Endodermal cell (in vitro differentiated cells): ENCODE results near the gene PTPN1. TPM values are rescaled to one million over a fixed set of nuclear protein-coding genes. Genes with fewer than 3 reads are reported as not detected.
"Not testable (repeated sequence)": the region's sequence is repeated elsewhere in the genome, so short reads cannot be mapped to it uniquely, and the experiment has no call there.

Experiments used
- DNase-seq: peaks from one replicate; pipeline ENCODE4 v3.0.0-alpha.2; 2017
- H3K27ac ChIP-seq: 2 replicates; pipeline ENCODE4 v1.5.1; 2013; ENCODE audit warnings: mild to moderate bottlenecking, low read depth, low read length, moderate library complexity
- H3K27me3 ChIP-seq: 2 replicates; pipeline ENCODE4 v1.6.1; 2013; ENCODE audit warnings: mild to moderate bottlenecking, low read length, moderate library complexity; ENCODE audit not compliant: insufficient read depth, control insufficient read depth, poor library complexity, severe bottlenecking
- H3K36me3 ChIP-seq: 2 replicates; pipeline ENCODE4 v1.7.0; 2013; ENCODE audit warnings: mild to moderate bottlenecking, low read length, moderate library complexity; ENCODE audit not compliant: control insufficient read depth, insufficient read depth
- H3K4me1 ChIP-seq: one replicate; pipeline ENCODE4 v1.7.0; 2013; ENCODE audit warnings: low read length; ENCODE audit not compliant: control insufficient read depth, insufficient read depth
- H3K4me3 ChIP-seq: 2 replicates; pipeline ENCODE4 v1.5.1; 2013; ENCODE audit warnings: mild to moderate bottlenecking, low read length, moderate library complexity
- H3K9ac ChIP-seq: 2 replicates; pipeline ENCODE4 v1.6.1; 2013; ENCODE audit warnings: mild to moderate bottlenecking, low read length, moderate library complexity; ENCODE audit not compliant: poor library complexity, severe bottlenecking; ENCODE audit errors: extremely low read depth
- H3K9me3 ChIP-seq: 2 replicates; pipeline ENCODE4 v1.6.1; 2013; ENCODE audit warnings: mild to moderate bottlenecking, low read length, moderate library complexity; ENCODE audit not compliant: control insufficient read depth
- H3K27ac Mint-ChIP-seq: 2 replicates; pipeline ENCODE4 v1.8.0; 2020; ENCODE audit warnings: mixed read lengths
- H3K27me3 Mint-ChIP-seq: 2 replicates; pipeline ENCODE4 v1.8.0; 2021; ENCODE audit warnings: mild to moderate bottlenecking, mixed read lengths; ENCODE audit not compliant: insufficient read depth
- H3K36me3 Mint-ChIP-seq: 2 replicates; pipeline ENCODE4 v1.8.0; 2020; ENCODE audit warnings: low read depth, mixed read lengths
- H3K4me1 Mint-ChIP-seq: 2 replicates; pipeline ENCODE4 v1.8.0; 2020; ENCODE audit warnings: mixed read lengths
- H3K4me3 Mint-ChIP-seq: 2 replicates; pipeline ENCODE4 v1.8.0; 2020; ENCODE audit warnings: mild to moderate bottlenecking, moderate library complexity, mixed read lengths
- H3K9me3 Mint-ChIP-seq: 2 replicates; pipeline ENCODE4 v1.8.0; 2020; ENCODE audit warnings: mild to moderate bottlenecking, mixed read lengths
- whole genome bisulfite sequencing, 2 experiments: methylation state at CpG; one replicate each; pipeline versions ENCODE4 v1.1.5 to v1.1.7; 2013; ENCODE audit warnings: missing lambda C conversion rate in 2 of 2, mixed read lengths in 1 of 2; ENCODE audit not compliant: insufficient coverage in 1 of 2, insufficient read length in 1 of 2; 5-methylcytosine and 5-hydroxymethylcytosine counted together
- total RNA-seq, 2 donors: library from RNA; stranded (reverse); fragmentation: NEBNext Ultra II Directional in 1 of 2; extraction: Animal tissue kit (Norgen Biotek cat#: 25700) in 1 of 2; gene quantifications; 2 replicates in 1 of 2; 3 replicates in 1 of 2; pipeline ENCODE4 v1.2.1, GENCODE V29; 2021
- TF ChIP-seq, protein P1 (sequence below): fragments of 200-600 bp; sonication (generic); conservative IDR thresholded peaks from 2 replicates; pipeline ENCODE4 v1.5.0; 2021; ENCODE audit warnings: antibody characterized with exemption, mild to moderate bottlenecking

Gene PTPN1
- total RNA-seq, 2 donors from 2014 or later = 25.4 to 28.7 TPM

DNA sequence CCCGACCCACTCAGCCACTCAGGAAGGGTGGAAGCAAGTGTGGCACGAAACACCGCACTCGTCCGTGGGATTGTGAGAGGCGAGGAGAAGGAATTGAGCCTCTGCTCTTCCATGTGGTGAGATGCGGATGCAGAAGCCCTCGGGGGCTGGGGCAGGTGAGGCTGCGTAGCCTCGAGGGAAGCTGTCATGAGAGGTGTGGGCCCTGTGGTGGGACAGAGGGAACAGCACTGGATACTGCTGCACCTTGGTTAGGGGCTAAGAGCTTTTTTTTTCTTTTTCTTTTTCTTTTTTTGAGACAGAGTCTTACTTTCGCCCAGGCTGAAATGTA lies 86.5 kb downstream of the PTPN1 start:
- Histone ChIP-seq H3K4me1 (no peaks in the 10 kb centered on the region), H3K9ac (no peak overlapping the region), H3K36me3 (no peaks in the 10 kb centered on the region), H3K9me3 (no peaks in the 10 kb centered on the region), H3K27me3 (no peaks in the 10 kb centered on the region), H3K27ac (no peak overlapping the region), H3K4me3 (no peak overlapping the region)
- H3K36me3 Mint-ChIP-seq = no peaks in the 10 kb centered on the region
- H3K27ac Mint-ChIP-seq = no peak overlapping the region
- DNase-seq = no peak
- no peak overlapping the region for H3K4me3 Mint-ChIP-seq
- peaks cover 4% of the 10 kb centered on the region for H3K4me1 Mint-ChIP-seq
- H3K9me3 Mint-ChIP-seq = peaks cover 1% of the 10 kb centered on the region
- H3K27me3 Mint-ChIP-seq = peaks cover 4% of the 10 kb centered on the region
- 91 to 99% methylated on average over 7 to 11 of the region's 11 CpGs for WGBS, 2 experiments
- TF ChIP-seq, protein P1, sequence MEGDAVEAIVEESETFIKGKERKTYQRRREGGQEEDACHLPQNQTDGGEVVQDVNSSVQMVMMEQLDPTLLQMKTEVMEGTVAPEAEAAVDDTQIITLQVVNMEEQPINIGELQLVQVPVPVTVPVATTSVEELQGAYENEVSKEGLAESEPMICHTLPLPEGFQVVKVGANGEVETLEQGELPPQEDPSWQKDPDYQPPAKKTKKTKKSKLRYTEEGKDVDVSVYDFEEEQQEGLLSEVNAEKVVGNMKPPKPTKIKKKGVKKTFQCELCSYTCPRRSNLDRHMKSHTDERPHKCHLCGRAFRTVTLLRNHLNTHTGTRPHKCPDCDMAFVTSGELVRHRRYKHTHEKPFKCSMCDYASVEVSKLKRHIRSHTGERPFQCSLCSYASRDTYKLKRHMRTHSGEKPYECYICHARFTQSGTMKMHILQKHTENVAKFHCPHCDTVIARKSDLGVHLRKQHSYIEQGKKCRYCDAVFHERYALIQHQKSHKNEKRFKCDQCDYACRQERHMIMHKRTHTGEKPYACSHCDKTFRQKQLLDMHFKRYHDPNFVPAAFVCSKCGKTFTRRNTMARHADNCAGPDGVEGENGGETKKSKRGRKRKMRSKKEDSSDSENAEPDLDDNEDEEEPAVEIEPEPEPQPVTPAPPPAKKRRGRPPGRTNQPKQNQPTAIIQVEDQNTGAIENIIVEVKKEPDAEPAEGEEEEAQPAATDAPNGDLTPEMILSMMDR = no peak

DNA sequence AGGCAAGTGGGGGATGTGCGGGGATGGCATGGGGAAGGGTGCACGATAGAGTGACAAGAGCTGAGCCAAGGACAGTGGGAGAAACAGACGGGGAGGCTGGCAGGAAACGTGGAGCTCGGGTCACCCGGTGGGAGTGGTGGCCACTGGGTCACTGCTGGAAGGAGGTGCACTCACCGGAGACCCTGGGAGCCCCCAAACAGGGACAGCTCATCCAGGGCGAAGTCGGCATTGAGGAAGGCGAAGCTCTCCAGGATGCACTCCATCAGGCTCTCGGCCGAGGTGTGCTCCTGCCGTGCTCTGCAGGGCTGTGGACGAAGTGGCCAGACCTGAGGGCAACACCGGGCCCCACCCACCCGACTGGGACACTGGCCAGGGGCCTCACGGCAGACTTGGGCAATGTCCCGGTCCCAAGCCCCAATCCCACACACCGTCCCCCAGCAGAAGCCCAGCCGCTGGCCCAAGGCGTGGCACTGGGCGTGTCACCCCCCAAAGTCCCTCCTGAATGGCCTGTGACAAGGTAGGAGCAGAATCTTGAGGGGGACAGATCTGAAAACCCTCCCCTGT lies 87.3 kb downstream of the PTPN1 start:
- Histone ChIP-seq H3K27ac (no peak overlapping the region), H3K9me3 (no peaks in the 10 kb centered on the region), H3K27me3 (no peaks in the 10 kb centered on the region), H3K4me1 (no peaks in the 10 kb centered on the region), H3K4me3 (no peak overlapping the region), H3K36me3 (no peaks in the 10 kb centered on the region), H3K9ac (no peak overlapping the region)
- peaks cover 4% of the 10 kb centered on the region for H3K4me1 Mint-ChIP-seq
- H3K27ac Mint-ChIP-seq = no peak overlapping the region
- DNase-seq = no peak
- no peaks in the 10 kb centered on the region for H3K36me3 Mint-ChIP-seq
- 92 to 94% methylated on average over 19 to 22 of the region's 22 CpGs for whole genome bisulfite sequencing, 2 experiments
- no peak overlapping the region for H3K4me3 Mint-ChIP-seq
- H3K9me3 Mint-ChIP-seq = peaks cover 1% of the 10 kb centered on the region
- peaks cover 4% of the 10 kb centered on the region for H3K27me3 Mint-ChIP-seq
- TF ChIP-seq, protein P1 = no peak

DNA sequence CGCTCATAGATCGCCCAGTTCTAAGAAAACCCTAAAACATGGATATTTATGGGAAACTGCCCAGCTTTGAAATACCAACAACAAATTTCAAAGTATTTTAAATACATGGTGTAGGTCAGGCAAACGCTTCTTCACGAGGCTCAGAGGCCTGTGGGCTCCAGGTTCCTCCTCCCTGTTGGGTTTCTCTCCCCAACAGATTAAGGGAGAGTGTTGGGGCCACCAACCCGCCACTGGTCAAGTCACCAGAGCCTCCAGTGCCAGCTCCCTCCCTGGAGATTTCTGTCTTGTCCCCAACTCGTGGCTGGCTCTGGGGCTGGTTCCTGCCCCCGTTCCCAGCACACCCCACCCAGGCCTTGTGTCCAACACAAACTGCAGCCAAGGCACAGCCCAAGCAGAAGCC lies 87.9 kb downstream of the PTPN1 start:
- Histone ChIP-seq H3K27me3 (no peaks in the 10 kb centered on the region), H3K36me3 (no peaks in the 10 kb centered on the region), H3K9ac (no peak overlapping the region), H3K9me3 (no peaks in the 10 kb centered on the region), H3K4me1 (no peaks in the 10 kb centered on the region), H3K4me3 (no peak overlapping the region), H3K27ac (no peak overlapping the region)
- 85 to 89% methylated on average over 3 to 7 of the region's 7 CpGs for WGBS, 2 experiments
- TF ChIP-seq, protein P1 = no peak
- no peak for DNase-seq
- no peak overlapping the region for H3K4me3 Mint-ChIP-seq
- peaks cover 1% of the 10 kb centered on the region for H3K9me3 Mint-ChIP-seq
- H3K27ac Mint-ChIP-seq = no peak overlapping the region
- H3K27me3 Mint-ChIP-seq = peaks cover 4% of the 10 kb centered on the region
- no peaks in the 10 kb centered on the region for H3K36me3 Mint-ChIP-seq
- peaks cover 4% of the 10 kb centered on the region for H3K4me1 Mint-ChIP-seq

DNA sequence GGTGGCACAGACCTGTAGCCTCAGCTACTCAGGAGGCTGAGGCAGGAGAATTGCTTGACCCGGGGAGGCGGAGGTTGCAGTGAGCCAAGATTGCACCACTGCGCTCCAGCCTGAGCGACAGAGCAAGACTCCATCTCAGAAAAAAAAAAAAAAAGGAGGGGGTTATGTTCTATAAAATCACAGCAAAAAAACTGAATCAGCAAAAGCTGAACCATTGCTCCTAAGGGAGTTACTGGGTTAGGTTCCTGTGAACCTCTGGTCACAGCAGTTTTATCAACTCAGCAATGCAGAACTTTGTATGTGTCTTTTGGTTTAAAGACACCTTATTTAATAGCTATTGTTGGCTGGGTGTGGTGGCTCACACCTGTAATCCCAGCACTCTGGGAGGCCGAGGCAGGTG lies 88.6 kb downstream of the PTPN1 start:
- H3K36me3 ChIP-seq, H3K9ac ChIP-seq, DNase-seq, H3K36me3 Mint-ChIP-seq, H3K27ac ChIP-seq, H3K27me3 Mint-ChIP-seq, H3K27ac Mint-ChIP-seq, H3K9me3 Mint-ChIP-seq, H3K4me1 ChIP-seq, H3K27me3 ChIP-seq, H3K4me1 Mint-ChIP-seq, H3K9me3 ChIP-seq, H3K4me3 ChIP-seq, H3K4me3 Mint-ChIP-seq: not testable (repeated sequence)
- 96% methylated on average over 5 of the region's 5 CpGs for WGBS, 2 experiments
